Panc1 (cell line): ENCODE measurements around the gene BUB1.
"Not testable (repeated sequence)": the region's sequence is repeated elsewhere in the genome, so short reads cannot be mapped to it uniquely, and the experiment has no call there.

Experiments
- CTCF ChIP-seq: fragments of 450-650 bp; IDR thresholded peaks from 2 replicates; pipeline ENCODE4 v1.5.1; 2017; ENCODE audit warnings: mild to moderate bottlenecking
- REST ChIP-seq, 2 experiments: IDR thresholded peaks; 2 replicates each; pipeline ENCODE4 v1.6.1; 2011 to 2012; ENCODE audit warnings: low read depth in 2 of 2, control low read depth in 1 of 2, low read length in 1 of 2, mild to moderate bottlenecking in 1 of 2, moderate library complexity in 1 of 2; ENCODE audit not compliant: insufficient read depth in 1 of 2
- TCF7L2 ChIP-seq: IDR thresholded peaks from 2 replicates; pipeline ENCODE4 v1.6.1; 2011; ENCODE audit warnings: mild to moderate bottlenecking, low read depth, low read length, inconsistent platforms

DNA sequence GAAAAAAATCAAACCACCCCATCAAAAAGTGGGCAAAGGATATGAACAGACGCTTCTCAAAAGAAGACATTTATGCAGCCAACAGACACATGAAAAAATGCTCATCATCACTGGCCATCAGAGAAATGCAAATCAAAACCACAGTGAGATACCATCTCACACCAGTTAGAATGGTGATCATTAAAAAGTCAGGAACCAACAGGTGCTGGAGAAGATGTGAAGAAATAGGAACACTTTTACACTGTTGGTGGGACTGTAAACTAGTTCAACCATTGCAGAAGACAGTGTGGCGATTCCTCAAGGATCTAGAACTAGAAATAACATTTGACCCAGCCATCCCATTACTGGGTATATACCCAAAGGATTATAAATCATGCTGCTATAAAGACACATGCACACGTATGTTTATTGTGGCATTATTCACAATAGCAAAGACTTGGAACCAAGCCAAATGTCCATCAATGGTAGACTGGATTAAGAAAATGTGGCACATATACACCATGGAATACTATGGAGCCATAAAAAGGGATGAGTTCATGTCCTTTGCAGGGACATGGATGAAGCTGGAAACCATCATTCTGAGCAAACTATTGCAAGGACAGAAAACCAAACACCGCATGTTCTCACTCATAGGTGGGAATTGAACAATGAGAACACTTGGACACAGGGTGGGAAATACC lies 41.8 kb downstream of the BUB1 start:
- not testable (repeated sequence) for TF ChIP-seq REST (IDR thresholded peaks at IDR 0.05; ENCODE audit: insufficient read depth in 1 of 2, low read depth in 2 of 2, low read length in 1 of 2); CTCF; TCF7L2
